Measurements from ENCODE around the gene MPP3.

- TF ChIP-seq CTCF (IDR thresholded peaks at IDR 0.05) (no peak), POLR2A (IDR thresholded peaks at IDR 0.05) (no peak)
These were observed at the start of gene MPP3 for GRCh38 chr17:43832976-43833829.
